GM12864 (cell line): ENCODE data around the gene RAB7A.

ENCODE experiments used
- DNase-seq: peaks from one replicate; pipeline ENCODE4 v3.0.0-alpha.2; 2011; ENCODE audit warnings: low read depth
- H3K4me3 ChIP-seq: 2 replicates; pipeline ENCODE4 v1.5.1; 2011; ENCODE audit warnings: mild to moderate bottlenecking, low read depth, low read length, control low read depth
- CTCF ChIP-seq: IDR thresholded peaks from 2 replicates; pipeline ENCODE4 v1.5.1; 2011; ENCODE audit warnings: low read depth, mild to moderate bottlenecking, moderate library complexity, low read length, control low read depth, inconsistent platforms; ENCODE audit errors: missing control alignments

The RAB7A gene

GRCh38 chr3:128735884-128736283 lies 9.9 kb downstream of the RAB7A start:
- no peak for TF ChIP-seq CTCF
- DNase-seq: no peak
- no peak overlapping the region for H3K4me3 ChIP-seq

GRCh38 chr3:128736601-128737000 lies 10.6 kb downstream of the RAB7A start:
- DNase-seq: no peak
- no peak overlapping the region for H3K4me3 ChIP-seq
- no peak for TF ChIP-seq CTCF

- no peak overlapping the region for H3K4me3 ChIP-seq
- DNase-seq: no peak
- no peak for TF ChIP-seq CTCF
Observed at GRCh38 chr3:128740621-128741020, 14.6 kb downstream of the RAB7A start.

GRCh38 chr3:128742821-128743594 lies 17.0 kb downstream of the RAB7A start:
- no peak for TF ChIP-seq CTCF
- H3K4me3 ChIP-seq: no peak overlapping the region

GRCh38 chr3:128745742-128746141 lies 19.8 kb downstream of the RAB7A start:
- no peak for DNase-seq
- TF ChIP-seq CTCF: no peak

More at GRCh38 chr3:128742821-128743594, 17.0 kb downstream of the RAB7A start:
- DNase-seq: no peak

GRCh38 chr3:128746881-128747280 lies 20.9 kb downstream of the RAB7A start:
- H3K4me3 ChIP-seq: no peak overlapping the region
- no peak for DNase-seq
- no peak for TF ChIP-seq CTCF

More at GRCh38 chr3:128745742-128746141, 19.8 kb downstream of the RAB7A start:
- H3K4me3 ChIP-seq: no peak overlapping the region

GRCh38 chr3:128748557-128748956 lies 22.6 kb downstream of the RAB7A start:
- no peak overlapping the region for H3K4me3 ChIP-seq
- TF ChIP-seq CTCF: no peak
- DNase-seq: no peak
